ENCODE data around the gene HES7. TPM values are rescaled to one million over a fixed set of nuclear protein-coding genes. Genes with fewer than 3 reads are reported as not detected.
A peak's percentile ranks its signal among the peaks of the same experiment; 100 is the strongest.
"Not testable (repeated sequence)": the region's sequence is repeated elsewhere in the genome, so short reads cannot be mapped to it uniquely, and the experiment has no call there.

Gene HES7
- total RNA-seq, 1 donor from 2014 or later: under 0.01 TPM

DNA sequence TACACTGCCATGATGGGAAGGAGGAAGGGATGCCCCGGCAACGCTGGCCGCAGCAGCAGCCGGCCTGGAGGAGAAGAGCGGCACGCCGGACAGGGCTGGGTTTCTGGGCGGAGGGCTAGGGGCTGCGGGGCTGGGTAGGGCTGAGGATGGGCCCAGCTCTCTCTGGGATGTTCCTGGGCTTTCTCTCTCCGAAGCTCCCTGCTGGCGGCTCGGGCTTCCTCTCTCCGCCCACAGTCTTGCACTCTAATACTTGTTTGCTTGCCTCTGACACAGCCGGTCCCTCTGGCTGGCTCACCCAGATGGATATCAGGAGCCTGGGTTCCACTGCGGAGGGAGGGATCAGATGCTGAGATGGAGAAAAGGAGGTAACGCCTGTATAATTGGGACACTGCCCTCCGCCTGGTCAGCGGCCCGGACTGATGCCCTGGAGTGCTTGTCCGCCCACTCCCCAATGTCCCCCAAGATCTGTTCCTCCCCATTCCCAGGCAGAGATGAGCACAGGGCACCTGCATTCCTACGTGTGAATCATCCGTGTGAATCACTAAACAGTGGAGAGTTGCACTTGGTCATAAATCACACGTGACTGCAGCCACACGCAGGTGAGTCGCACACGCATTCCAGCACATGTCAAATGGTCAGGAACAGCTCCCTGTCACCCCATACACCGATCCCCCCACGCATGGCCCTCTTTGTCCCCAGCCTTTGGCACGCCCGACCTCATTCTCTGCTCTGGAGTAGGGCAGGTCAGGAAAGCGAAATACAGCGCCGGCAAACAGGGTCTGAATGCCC is 5.7 kb downstream of the HES7 start, which contains the start of gene ALOXE3:
ALOXE3 (minus strand) TSS at position 535 of the 789 bp plus-strand sequence; CDS start at position 11, 524 bp downstream.
- peak within 1 kb of the TSS; percentile 78 to 87 (median 80) for H3K4me3 ChIP-seq (ENCODE audit: low read length in 3 of 3)
- H3K9ac ChIP-seq (ENCODE audit: low read depth in 1 of 3, low read length in 3 of 3): peak within 1 kb of the TSS; percentile 71 to 79 (median 75)
- no peaks in the 10 kb centered on the region for H3K36me3 ChIP-seq (ENCODE audit: control insufficient read depth in 3 of 3, insufficient read depth in 3 of 3, low read length in 3 of 3)
- H3K9me3 ChIP-seq (ENCODE audit: control insufficient read depth in 3 of 3, low read length in 3 of 3): no peaks in the 10 kb centered on the region
- peak within 1 kb of the TSS; percentile 55 for H3K27ac ChIP-seq (ENCODE audit: low read depth, low read length)
- peaks cover 34 to 52% (median 38%) of the 10 kb centered on the region in 3 donors for H3K27me3 ChIP-seq (ENCODE audit: control insufficient read depth in 3 of 3, insufficient read depth in 3 of 3, low read length in 3 of 3)
- H3K4me1 ChIP-seq (ENCODE audit: control insufficient read depth in 3 of 3, insufficient read depth in 3 of 3, low read length in 3 of 3): peaks cover 34 to 44% (median 39%) of the 10 kb centered on the region in 3 donors

DNA sequence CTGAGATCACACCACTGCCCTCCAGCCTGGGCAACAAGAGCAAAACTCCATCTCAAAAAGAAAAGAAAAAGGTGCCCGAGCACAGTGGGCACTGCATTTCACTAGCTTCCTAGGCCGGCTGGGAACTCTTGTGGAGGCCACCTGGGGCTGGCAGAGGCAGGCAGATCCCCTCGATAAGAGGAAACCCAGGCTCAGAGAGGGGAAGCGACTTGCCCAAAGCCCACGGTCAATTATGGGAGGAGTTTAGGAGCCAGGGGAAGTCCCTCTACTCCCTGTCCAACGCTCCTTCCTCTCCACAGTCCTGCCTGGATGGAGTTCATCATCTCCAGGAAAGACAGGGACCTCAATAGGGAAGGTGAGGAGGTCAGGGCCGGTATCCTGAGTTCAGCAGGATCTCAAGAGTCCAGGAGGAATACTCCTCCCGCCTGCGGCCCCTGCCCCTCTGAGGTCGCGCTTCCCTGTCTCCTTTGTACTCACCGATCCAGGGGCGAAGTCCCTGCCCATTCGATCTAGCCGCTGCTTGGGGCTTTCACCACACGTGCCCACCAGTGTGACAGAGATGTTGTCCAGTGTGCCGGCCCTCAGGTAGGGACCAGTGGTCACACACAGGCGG is 6.4 kb downstream of the HES7 start:
- Histone ChIP-seq H3K36me3 (ENCODE audit: control insufficient read depth in 3 of 3, insufficient read depth in 3 of 3, low read length in 3 of 3) (no peaks in the 10 kb centered on the region), H3K27me3 (ENCODE audit: control insufficient read depth in 3 of 3, insufficient read depth in 3 of 3, low read length in 3 of 3) (peaks cover 34 to 52% (median 37%) of the 10 kb centered on the region in 3 donors), H3K4me1 (ENCODE audit: control insufficient read depth in 3 of 3, insufficient read depth in 3 of 3, low read length in 3 of 3) (peaks cover 27 to 37% (median 32%) of the 10 kb centered on the region in 3 donors), H3K27ac (ENCODE audit: low read depth, low read length) (no peak overlapping the region), H3K4me3 (ENCODE audit: low read length in 3 of 3) (peak overlapping the region; percentile 29 to 87 (median 80)), H3K9me3 (ENCODE audit: control insufficient read depth in 3 of 3, low read length in 3 of 3) (no peaks in the 10 kb centered on the region), H3K9ac (ENCODE audit: low read depth in 1 of 3, low read length in 3 of 3) (peak overlapping the region in 2 of 3 donors; percentile 71 to 79)

DNA sequence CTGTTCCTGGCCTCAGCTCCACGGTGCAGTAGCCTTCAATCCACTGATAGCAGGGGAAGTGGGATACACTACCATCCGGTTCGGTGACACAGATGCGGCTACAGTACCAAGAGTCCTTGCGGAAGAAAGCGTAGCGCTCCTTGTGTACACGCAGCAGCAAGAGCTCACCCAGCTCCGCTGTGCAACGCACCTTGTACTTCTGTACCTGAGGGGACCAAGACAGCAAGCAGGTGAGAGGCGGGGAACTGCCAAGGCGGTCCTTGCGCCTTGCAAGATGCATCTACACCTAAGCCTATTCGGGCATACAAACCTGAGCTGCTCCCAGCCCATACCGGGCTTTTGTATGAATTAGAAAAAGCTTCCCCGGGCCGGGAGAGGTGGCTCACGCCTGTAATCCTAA is 7.1 kb downstream of the HES7 start:
- H3K36me3 ChIP-seq (ENCODE audit: control insufficient read depth in 3 of 3, insufficient read depth in 3 of 3, low read length in 3 of 3): no peaks in the 10 kb centered on the region
- H3K27ac ChIP-seq (ENCODE audit: low read depth, low read length): no peak overlapping the region
- no peak overlapping the region for H3K9ac ChIP-seq (ENCODE audit: low read depth in 1 of 3, low read length in 3 of 3)
- H3K9me3 ChIP-seq (ENCODE audit: control insufficient read depth in 3 of 3, low read length in 3 of 3): no peaks in the 10 kb centered on the region
- no peak overlapping the region for H3K4me3 ChIP-seq (ENCODE audit: low read length in 3 of 3)
- peaks cover 24 to 32% (median 26%) of the 10 kb centered on the region in 3 donors for H3K4me1 ChIP-seq (ENCODE audit: control insufficient read depth in 3 of 3, insufficient read depth in 3 of 3, low read length in 3 of 3)
- H3K27me3 ChIP-seq (ENCODE audit: control insufficient read depth in 3 of 3, insufficient read depth in 3 of 3, low read length in 3 of 3): peaks cover 38 to 57% (median 44%) of the 10 kb centered on the region in 3 donors

DNA sequence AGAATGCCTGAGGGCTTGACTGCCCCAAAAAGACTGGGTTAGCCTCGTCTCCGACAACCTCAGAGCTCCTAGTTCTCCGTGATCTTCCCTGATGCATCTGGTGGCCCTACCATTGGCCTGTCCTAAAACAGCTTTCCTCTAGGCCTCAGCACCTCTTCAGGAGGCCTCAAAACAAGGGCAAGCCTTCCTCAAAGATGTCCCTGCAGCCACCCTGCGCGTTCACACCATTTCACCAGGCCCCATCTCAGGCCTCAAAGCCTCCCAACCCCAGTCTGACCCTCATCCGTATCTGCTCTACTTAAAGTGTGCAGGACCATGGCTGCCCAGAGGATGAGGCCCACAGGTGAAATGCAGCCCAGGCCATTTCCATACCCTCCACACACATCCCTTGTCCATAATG is 13.0 kb downstream of the HES7 start:
- no peaks in the 10 kb centered on the region for H3K9me3 ChIP-seq (ENCODE audit: control insufficient read depth in 3 of 3, low read length in 3 of 3)
- no peak overlapping the region for H3K27ac ChIP-seq (ENCODE audit: low read depth, low read length)
- H3K27me3 ChIP-seq (ENCODE audit: control insufficient read depth in 3 of 3, insufficient read depth in 3 of 3, low read length in 3 of 3): peaks cover 59 to 69% (median 63%) of the 10 kb centered on the region in 3 donors
- H3K9ac ChIP-seq (ENCODE audit: low read depth in 1 of 3, low read length in 3 of 3): no peak overlapping the region
- peaks cover 6 to 7% (median 6%) of the 10 kb centered on the region in 3 donors for H3K4me1 ChIP-seq (ENCODE audit: control insufficient read depth in 3 of 3, insufficient read depth in 3 of 3, low read length in 3 of 3)
- no peaks in the 10 kb centered on the region for H3K36me3 ChIP-seq (ENCODE audit: control insufficient read depth in 3 of 3, insufficient read depth in 3 of 3, low read length in 3 of 3)
- H3K4me3 ChIP-seq (ENCODE audit: low read length in 3 of 3): no peak overlapping the region

GRCh38 chr17:8110456-8110804 is 13.5 kb downstream of the HES7 start:
- no peaks in the 10 kb centered on the region for H3K9me3 ChIP-seq (ENCODE audit: control insufficient read depth in 3 of 3, low read length in 3 of 3)
- H3K27me3 ChIP-seq (ENCODE audit: control insufficient read depth in 3 of 3, insufficient read depth in 3 of 3, low read length in 3 of 3): peaks cover 55 to 65% (median 60%) of the 10 kb centered on the region in 3 donors
- peaks cover 6 to 7% (median 6%) of the 10 kb centered on the region in 3 donors for H3K4me1 ChIP-seq (ENCODE audit: control insufficient read depth in 3 of 3, insufficient read depth in 3 of 3, low read length in 3 of 3)
- H3K36me3 ChIP-seq (ENCODE audit: control insufficient read depth in 3 of 3, insufficient read depth in 3 of 3, low read length in 3 of 3): no peaks in the 10 kb centered on the region
- H3K4me3 ChIP-seq (ENCODE audit: low read length in 3 of 3): no peak overlapping the region
- no peak overlapping the region for H3K27ac ChIP-seq (ENCODE audit: low read depth, low read length)
- H3K9ac ChIP-seq (ENCODE audit: low read depth in 1 of 3, low read length in 3 of 3): no peak overlapping the region

- peaks cover 55 to 61% (median 55%) of the 10 kb centered on the region in 3 donors for H3K27me3 ChIP-seq (ENCODE audit: control insufficient read depth in 3 of 3, insufficient read depth in 3 of 3, low read length in 3 of 3)
Measured at GRCh38 chr17:8109661-8110455, 14.0 kb downstream of the HES7 start.

GRCh38 chr17:8108972-8109660 is 14.8 kb downstream of the HES7 start:
- H3K9ac ChIP-seq (ENCODE audit: low read depth in 1 of 3, low read length in 3 of 3): no peak overlapping the region
- no peaks in the 10 kb centered on the region for H3K9me3 ChIP-seq (ENCODE audit: control insufficient read depth in 3 of 3, low read length in 3 of 3)
- H3K4me1 ChIP-seq (ENCODE audit: control insufficient read depth in 3 of 3, insufficient read depth in 3 of 3, low read length in 3 of 3): peaks cover 6 to 7% (median 6%) of the 10 kb centered on the region in 3 donors
- no peak overlapping the region for H3K4me3 ChIP-seq (ENCODE audit: low read length in 3 of 3)
- no peak overlapping the region for H3K27ac ChIP-seq (ENCODE audit: low read depth, low read length)
- H3K36me3 ChIP-seq (ENCODE audit: control insufficient read depth in 3 of 3, insufficient read depth in 3 of 3, low read length in 3 of 3): no peaks in the 10 kb centered on the region
- H3K27me3 ChIP-seq (ENCODE audit: control insufficient read depth in 3 of 3, insufficient read depth in 3 of 3, low read length in 3 of 3): peaks cover 47 to 54% (median 53%) of the 10 kb centered on the region in 3 donors

More at GRCh38 chr17:8109661-8110455, 14.0 kb downstream of the HES7 start:
- Histone ChIP-seq H3K9me3 (ENCODE audit: control insufficient read depth in 3 of 3, low read length in 3 of 3) (no peaks in the 10 kb centered on the region), H3K36me3 (ENCODE audit: control insufficient read depth in 3 of 3, insufficient read depth in 3 of 3, low read length in 3 of 3) (no peaks in the 10 kb centered on the region), H3K4me1 (ENCODE audit: control insufficient read depth in 3 of 3, insufficient read depth in 3 of 3, low read length in 3 of 3) (peaks cover 6 to 7% (median 6%) of the 10 kb centered on the region in 3 donors), H3K9ac (ENCODE audit: low read depth in 1 of 3, low read length in 3 of 3) (no peak overlapping the region), H3K4me3 (ENCODE audit: low read length in 3 of 3) (no peak overlapping the region), H3K27ac (ENCODE audit: low read depth, low read length) (no peak overlapping the region)

DNA sequence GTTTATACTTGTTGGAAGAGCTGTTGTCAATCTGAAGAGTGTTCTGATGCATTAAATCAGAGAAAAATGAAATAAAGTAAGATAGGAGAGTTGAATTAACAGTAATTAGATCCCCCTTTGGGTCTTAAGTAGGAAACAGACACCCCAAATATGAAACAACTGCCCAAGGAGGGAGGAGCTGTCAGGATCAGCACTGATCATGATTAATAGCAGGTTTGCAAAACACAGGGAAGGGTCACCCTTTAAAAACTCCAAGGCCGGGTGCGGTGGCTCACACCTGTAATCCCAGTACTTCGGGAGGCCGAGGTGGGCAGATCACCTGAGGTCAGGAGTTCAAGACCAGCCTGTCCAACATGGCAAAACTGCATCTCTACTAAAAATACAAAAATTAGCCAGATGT is 16.9 kb downstream of the HES7 start:
- H3K9me3 ChIP-seq (ENCODE audit: control insufficient read depth in 3 of 3, low read length in 3 of 3); H3K27ac ChIP-seq (ENCODE audit: low read depth, low read length); H3K4me1 ChIP-seq (ENCODE audit: control insufficient read depth in 3 of 3, insufficient read depth in 3 of 3, low read length in 3 of 3); H3K9ac ChIP-seq (ENCODE audit: low read depth in 1 of 3, low read length in 3 of 3); H3K36me3 ChIP-seq (ENCODE audit: control insufficient read depth in 3 of 3, insufficient read depth in 3 of 3, low read length in 3 of 3); H3K4me3 ChIP-seq (ENCODE audit: low read length in 3 of 3): not testable (repeated sequence)
- H3K27me3 ChIP-seq (ENCODE audit: control insufficient read depth in 3 of 3, insufficient read depth in 3 of 3, low read length in 3 of 3): peaks cover 36 to 38% (median 38%) of the 10 kb centered on the region in 3 donors

DNA sequence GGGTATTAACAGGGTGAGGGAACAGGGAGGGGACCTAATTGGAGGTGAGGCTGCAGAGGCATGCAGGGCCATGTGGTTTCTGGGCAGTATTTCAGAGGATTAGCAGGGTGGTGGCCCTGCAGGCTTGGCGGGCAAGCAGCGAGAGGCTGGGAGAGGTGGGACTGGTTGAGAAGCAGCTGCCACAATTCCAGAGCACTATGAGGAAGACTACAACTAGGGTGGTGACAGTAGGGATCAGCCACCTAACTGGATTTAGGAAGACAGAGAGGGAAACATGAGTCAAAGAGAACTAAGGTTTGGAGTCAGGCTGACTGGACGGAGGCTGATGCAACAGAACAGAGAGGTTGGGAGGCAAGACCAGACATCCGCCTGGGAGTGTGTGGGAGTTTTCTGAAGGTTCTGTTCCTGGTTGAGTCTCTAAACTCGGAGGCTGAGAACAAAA is 17.9 kb downstream of the HES7 start:
- Histone ChIP-seq H3K9me3 (ENCODE audit: control insufficient read depth in 3 of 3, low read length in 3 of 3) (no peaks in the 10 kb centered on the region), H3K36me3 (ENCODE audit: control insufficient read depth in 3 of 3, insufficient read depth in 3 of 3, low read length in 3 of 3) (no peaks in the 10 kb centered on the region), H3K9ac (ENCODE audit: low read depth in 1 of 3, low read length in 3 of 3) (no peak overlapping the region), H3K27ac (ENCODE audit: low read depth, low read length) (no peak overlapping the region), H3K4me3 (ENCODE audit: low read length in 3 of 3) (no peak overlapping the region), H3K27me3 (ENCODE audit: control insufficient read depth in 3 of 3, insufficient read depth in 3 of 3, low read length in 3 of 3) (peaks cover 28 to 30% (median 28%) of the 10 kb centered on the region in 3 donors), H3K4me1 (ENCODE audit: control insufficient read depth in 3 of 3, insufficient read depth in 3 of 3, low read length in 3 of 3) (peaks cover 6 to 7% (median 6%) of the 10 kb centered on the region in 3 donors)
